GM10266 (cell line): Measurements from ENCODE around the gene FAM168A.
"Not testable (repeated sequence)": the region's sequence is repeated elsewhere in the genome, so short reads cannot be mapped to it uniquely, and the experiment has no call there.

Experiments used
- DNase-seq: peaks from one replicate; pipeline ENCODE4 v3.0.0; 2012; ENCODE audit errors: extremely low spot score
- TF ChIP-seq, protein P1 (sequence below): IDR thresholded peaks from 2 replicates; pipeline ENCODE4 v1.5.1; 2012; ENCODE audit warnings: mild to moderate bottlenecking, low read depth; ENCODE audit not compliant: control insufficient read depth, insufficient read depth; ENCODE audit errors: missing control alignments

Gene FAM168A

DNA sequence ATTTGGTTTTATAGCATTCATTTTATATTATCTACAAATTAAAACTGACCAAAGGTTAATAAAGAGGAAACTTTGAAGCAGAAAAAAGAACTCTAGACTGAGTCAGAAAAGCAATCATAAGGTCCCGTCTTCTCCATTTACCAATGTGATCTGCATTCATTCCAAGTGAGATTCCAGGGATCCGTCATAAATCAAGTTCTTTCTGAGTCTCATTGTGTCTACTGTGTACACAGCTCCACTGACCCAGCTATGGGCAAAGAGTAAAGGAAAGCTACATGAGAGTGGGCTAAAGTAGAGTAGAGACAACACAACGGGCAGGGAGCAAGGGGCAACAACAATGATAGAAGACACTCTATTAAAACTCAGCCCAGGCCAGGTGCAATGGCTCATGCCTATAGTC lies 15.3 kb downstream of the FAM168A start:
- TF ChIP-seq, protein P1, sequence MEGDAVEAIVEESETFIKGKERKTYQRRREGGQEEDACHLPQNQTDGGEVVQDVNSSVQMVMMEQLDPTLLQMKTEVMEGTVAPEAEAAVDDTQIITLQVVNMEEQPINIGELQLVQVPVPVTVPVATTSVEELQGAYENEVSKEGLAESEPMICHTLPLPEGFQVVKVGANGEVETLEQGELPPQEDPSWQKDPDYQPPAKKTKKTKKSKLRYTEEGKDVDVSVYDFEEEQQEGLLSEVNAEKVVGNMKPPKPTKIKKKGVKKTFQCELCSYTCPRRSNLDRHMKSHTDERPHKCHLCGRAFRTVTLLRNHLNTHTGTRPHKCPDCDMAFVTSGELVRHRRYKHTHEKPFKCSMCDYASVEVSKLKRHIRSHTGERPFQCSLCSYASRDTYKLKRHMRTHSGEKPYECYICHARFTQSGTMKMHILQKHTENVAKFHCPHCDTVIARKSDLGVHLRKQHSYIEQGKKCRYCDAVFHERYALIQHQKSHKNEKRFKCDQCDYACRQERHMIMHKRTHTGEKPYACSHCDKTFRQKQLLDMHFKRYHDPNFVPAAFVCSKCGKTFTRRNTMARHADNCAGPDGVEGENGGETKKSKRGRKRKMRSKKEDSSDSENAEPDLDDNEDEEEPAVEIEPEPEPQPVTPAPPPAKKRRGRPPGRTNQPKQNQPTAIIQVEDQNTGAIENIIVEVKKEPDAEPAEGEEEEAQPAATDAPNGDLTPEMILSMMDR = no peak
- no peak for DNase-seq

DNA sequence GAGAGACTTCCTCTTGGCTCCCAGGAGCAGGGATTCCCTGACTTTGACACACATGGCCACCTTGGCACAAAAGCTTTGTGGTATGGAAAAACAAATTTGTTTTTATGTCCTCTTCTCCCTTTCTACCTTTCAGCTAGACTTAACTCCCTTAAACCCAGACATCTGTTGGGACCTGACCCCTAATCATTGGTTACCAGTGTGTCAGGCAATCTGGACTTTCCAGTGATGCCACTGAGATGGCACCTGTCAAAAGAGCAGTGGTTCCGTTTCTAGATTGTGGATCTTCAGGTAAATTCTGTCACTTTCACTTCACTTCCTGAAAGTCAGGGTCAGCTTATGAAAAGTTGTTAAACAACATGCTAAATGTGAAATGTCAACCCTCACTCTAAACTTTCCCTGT lies 17.2 kb downstream of the FAM168A start:
- not testable (repeated sequence) for DNase-seq

DNA sequence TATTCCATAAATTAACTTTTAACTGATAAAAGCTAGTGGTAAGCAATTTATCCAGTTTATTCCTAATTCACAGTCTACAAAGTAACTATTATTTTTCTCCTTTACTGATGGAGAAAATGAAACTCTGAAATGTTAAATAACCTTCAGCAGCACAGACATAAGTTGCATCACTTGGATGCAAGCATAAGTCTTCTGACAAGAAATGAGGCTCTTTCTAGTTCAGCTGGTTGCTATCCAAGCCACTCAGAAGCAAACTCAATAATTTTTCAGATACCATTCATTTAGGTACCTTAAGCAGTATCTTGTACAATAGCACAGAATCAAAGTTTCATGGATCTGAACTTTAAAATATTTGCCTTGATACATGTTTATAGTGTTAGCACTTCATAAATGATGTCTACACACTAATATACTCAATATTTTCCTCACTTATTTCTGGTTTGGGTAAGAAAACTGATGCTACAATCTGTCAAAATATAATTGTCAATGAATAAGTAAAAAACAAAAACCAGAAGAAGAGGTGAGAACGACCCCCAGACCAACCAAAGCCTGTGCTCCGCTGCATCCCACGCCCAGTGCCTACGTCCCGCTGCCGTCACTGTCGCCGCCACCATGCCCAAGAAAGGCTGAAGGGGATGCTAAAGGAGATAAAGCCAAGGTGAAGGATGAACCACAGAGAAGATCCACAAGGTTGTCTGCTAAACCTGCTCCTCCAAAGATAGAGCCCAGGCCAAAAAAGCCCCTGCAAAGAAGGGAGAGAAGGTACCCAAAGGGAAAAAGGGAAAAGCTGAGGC lies 18.1 kb downstream of the FAM168A start:
- no peak for DNase-seq
- TF ChIP-seq, protein P1 = no peak

DNA sequence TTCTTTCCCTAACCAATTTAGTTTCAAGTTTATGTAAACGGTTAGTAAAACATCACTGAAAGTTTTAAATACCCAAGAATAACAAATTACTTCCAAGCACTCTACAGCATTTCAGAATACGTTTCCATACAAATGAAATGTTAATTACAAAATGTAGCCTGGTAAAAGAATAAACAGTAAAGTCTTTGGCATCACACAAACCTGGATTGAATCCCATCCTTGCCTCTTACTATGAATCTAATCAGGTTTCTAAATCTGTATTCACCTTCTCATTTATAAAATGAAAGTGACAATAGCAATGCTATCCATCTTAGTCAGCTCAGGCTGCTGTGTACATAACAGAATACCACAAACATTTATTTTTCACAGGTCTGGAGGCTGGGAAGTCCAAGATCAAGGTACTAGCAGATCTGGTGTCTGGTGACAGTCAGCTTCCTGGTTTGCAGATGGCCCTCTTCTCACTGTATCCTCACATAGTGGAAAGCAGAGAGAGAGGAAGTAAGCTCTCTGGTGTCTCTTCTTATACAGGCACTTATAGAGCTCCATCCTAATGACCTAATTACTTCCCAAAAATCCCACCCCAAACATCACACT lies 19.2 kb downstream of the FAM168A start:
- TF ChIP-seq, protein P1 = no peak
- no peak for DNase-seq

- TF ChIP-seq, protein P1 = no peak
- DNase-seq = peak; percentile 65
These were observed 20.4 kb downstream of the FAM168A start for GRCh38 chr11:73577496-73577917.

DNA sequence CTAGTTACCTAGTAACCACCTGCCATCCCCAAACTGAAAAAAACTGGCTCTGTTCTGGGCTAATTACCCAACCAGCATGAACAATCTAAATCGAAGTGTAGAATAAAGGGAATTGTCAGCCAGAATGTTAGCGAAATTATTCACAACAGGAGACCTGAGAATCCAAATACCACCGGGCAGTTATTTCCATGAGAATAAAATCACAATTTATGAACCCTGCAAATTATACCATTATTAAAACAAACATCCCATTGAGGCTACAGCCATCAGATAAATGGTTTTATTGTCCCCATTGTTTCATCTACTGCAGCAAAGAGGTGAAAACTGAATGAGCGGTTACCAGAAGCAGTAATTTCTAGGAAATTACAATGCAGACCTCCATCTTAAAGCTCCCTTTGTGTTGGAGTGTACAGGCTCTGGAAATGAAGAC lies 21.7 kb downstream of the FAM168A start:
- DNase-seq = no peak
- TF ChIP-seq, protein P1 = no peak

DNA sequence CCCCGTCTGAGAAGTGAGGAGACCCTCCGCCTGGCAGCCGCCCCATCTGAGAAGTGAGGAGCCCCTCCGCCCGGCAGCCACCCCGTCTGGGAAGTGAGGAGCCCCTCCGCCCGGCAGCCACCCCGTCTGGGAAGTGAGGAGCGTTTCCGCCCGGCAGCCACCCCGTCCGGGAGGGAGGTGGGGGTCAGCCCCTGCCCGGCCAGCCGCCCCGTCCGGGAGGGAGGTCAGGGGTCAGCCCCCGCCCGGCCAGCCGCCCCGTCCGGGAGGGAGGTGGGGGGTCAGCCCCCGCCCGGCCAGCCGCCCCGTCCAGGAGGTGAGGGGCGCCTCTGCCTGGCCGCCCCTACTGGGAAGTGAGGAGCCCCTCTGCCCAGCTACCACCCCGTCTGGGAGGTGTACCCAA lies 25.9 kb downstream of the FAM168A start:
- DNase-seq = not testable (repeated sequence)

GRCh38 chr11:73570415-73571114 lies 27.3 kb downstream of the FAM168A start:
- DNase-seq = no peak
- TF ChIP-seq, protein P1 = no peak
